COLO668 (cell line): ENCODE results near the gene TRIO.

Experiments used
- DNase-seq: peaks from one replicate; lab custom pipeline; 2025; ENCODE audit not compliant: unreplicated experiment; lab: John Stamatoyannopoulos, UW

TRIO gene

DNA sequence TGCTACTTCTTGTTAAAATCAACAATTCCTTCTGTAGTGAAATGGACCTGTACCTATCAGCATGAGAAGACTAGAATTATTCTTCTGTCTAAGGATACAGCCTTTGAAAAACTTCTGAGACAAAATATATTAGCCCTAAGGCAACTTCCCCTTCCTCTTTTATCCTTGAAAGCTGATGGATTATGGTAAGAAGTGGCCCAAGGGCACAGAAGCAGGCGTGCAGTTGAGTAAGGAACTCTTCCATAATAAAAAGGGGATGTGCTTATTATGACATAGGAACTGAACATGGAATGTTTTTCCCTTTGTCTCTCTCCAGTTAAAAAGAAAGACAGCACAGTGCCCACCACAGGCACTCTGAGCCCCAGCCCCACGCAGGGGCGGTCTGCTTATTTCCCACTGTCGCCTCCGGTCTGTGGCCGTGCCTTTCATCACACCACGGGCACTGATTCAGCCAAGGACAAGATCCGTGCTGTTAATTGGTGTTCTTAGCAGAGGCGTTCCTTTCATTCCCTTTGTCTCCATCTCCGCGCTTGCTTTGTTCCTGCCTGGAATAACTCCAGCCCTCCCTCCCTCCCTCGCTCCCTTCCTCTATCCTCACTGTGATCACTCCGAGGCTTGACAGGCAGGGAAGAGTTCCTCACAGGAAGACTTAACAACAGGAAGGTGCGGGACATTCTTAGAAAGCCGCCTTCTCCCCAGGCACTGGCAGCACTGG, 302.6 kb downstream of the TRIO start:
- no peak for DNase-seq

DNA sequence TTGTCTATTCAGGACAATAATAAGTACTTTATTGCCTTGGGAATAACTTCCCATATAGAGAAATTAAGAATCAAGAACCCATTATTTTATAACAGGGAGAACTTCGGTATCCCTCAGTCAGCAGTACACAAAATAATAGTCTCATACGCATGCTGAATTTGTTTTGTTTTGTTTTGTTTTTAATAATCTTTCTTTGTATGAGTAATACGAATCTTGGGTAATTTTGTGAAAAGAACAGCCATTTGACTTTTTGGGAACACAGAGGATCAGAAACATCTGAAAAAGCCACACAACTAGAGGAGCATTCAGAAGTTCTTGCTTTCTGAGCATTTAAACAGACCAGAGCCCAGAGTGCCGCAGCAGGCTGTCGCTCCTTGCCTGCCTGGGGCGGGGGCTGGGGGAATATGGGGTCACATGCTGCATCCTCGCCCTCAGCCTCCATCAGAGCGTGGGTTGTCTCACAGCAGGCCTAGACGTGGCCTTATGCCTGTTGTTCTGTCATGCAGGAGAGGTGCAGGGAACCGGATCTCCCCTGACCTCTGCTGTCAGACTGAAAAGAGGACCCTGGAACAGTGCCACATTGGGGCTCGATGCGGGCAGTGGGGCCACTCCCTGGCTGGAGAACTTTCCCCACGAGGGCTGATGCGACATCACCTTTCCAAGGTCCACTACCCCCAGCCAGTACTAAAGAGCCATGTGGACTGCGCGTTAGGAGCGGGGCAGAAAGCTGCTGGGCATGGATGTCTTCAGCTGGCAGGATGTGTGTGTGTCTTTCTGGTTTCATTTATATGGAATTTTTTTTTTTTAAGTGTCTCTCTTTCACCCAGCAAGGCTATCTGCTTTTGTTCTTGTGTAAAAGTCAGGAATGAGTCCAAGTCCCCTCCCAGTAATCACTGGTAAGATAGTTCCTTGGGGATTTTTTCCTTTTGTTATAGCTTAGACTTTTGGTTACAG, 305.1 kb downstream of the TRIO start:
- no peak for DNase-seq

DNA sequence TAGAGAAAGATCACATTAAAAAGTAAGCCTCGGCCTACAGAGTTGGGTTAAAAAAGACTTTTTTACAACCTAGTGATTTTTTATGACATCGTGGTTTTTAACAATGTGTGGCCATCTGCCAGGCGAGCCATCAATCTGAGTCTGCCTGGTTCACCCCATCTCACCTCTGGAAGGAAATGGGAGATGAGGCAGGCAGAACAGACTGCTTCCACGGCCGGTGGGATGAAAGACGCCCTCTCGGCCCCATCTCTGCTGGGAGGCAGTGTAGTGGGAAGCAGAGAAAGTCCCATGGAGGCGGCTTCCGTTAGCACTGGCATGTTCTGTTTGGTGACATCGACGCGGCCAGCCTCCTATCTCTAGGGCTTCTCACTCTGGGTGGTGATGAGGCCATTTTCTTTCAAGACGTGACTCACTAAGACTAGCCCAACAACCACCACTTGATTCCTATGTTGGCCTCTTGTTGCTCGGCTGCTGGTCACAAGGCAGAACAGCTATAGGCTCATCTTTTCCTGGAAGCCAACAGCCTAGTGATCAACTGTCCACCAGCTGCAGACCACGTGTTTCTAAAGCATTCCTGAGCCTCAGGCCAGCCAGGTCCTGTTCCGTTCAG, 306.0 kb downstream of the TRIO start:
- DNase-seq, result no peak

DNA sequence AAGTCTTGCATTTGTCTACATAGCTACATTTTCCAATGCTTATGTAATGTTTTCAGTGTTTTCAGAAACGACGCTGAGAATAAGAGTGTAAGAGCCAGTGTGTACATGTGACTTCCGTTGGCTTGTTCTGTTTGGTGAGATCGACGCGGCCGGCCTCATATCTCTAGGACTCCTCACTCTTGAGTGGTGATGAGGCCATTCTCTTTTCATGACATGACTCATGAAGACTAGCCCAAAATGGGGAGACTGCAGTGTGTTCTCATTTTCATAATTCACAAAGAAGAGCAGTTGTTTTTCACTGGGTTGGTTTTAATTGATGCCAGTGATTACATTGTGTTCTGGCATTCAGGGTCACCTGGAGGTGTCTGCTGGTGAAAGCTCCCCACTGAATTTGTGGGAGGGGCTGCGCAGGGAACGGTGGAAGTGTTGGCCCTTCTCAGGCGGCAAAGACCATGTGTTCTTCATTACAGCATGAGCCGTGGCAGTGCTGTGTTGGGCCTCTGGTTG, 306.9 kb downstream of the TRIO start:
- DNase-seq, result no peak

DNA sequence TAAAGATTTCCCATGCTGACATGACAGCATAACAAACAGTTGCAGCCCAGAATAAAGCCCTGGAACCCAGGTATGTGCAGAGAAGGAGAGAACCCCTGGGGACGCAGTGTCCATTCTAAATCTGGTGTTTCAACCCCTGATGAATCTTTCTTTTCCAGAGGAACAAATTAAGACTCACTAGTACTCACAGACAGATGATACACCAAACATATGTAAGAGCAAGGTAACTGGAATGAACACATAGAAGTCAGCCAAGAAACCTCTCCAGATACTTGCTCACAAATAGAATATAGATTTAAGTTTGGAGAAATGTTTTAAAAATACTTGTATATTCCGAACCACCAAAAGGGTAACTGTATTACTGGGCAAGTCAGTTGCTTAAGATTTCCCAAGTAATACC, 307.6 kb downstream of the TRIO start:
- DNase-seq, result no peak

DNA sequence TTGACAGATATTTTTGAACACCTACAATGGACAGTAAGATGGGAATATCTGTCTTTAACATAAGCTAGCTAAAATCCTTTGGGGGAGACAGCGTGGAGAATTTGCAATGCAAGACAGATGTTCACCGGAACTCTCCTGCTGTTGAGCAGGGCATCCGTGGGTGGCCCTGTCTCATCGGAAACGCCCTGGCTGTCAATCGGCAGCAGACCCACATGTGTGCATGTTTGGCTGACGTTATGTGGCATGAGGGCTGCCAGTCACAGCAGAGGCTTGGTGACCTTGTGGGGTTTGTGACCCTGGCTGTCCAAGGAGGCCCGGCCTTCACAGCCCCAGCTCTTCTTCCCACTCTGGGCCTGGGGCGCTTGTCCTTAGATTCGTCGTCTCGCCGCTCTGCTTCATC, 308.7 kb downstream of the TRIO start:
- DNase-seq, result no peak

DNA sequence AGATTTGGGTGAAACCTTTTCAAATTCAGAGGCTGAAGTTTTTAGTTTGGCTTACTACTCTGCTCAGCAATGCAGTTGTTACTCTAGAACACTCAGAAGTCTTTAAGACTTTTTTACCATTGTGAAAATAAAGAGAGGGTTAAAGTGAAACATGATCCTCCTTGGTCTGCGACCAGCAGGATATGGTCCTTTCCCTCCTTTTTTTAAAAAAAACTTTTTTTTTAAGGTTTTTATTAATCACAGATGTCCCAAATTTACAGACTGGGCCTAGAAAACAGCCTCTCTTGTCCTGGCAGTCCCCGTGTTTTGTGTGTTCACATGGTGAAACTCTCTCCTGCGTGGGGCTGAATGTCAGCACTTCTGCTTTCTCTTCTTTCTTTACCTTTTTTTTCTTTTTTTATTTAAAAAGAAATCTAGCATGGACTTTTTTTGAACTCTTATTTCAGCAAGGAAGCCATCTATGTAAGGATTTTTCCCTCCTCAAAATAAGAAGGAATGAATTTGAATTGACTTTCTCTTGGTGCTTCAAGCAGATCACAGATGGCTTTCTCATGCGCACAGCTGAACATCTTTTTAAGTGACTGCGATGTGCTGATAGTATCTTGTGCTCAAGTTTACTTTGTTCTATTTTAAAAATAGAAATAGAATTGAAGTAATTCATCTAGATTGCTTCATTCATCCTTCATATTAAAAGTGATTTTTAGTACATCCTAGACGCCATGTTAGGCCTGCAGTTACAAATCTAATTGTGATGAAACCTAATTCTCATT, 309.7 kb downstream of the TRIO start:
- DNase-seq, result no peak

DNA sequence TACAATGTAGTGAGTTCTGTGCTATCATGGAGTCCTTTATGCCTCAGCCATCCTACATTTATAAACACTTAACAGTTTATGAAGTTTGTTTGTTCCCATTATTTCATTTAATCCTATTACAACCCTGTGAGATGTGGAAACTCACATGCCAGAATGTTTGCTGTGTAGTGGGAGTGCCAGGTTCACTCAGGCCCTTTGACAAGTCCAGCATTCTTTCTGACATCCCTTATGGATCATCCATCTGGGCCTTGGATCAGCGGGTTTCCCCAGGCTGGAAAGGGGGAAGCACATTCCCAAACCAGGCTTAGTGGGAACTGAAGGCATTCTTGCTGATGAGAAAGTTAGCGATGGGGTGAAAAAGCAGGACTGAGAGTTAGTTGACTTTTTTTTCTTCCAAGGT, 310.3 kb downstream of the TRIO start:
- no peak for DNase-seq

DNA sequence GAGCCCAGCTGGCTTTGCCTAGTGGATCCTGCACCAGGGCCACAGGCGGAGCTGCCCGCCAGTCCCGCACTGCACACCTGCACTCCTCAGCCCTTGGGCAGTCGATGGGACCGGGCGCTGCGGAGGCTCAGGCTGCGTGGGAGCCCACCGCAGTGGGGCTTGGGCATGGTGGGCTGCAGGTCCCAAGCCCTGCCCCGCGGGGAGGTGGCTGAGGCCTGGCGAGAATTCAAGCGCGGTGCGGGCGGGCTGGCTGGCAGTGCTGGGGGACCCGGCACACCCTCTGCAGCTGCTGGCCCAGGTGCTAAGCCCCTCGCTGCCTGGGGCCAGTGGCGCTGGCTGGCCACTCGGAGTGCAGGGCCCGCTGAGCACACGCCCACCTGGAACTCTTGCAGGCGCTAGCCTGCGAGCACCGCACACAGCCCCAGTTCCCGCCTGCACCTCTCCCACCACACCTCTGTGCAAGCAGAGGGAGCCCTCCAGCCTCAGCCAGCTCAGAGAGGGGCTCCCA, 312.7 kb downstream of the TRIO start:
- no peak for DNase-seq

DNA sequence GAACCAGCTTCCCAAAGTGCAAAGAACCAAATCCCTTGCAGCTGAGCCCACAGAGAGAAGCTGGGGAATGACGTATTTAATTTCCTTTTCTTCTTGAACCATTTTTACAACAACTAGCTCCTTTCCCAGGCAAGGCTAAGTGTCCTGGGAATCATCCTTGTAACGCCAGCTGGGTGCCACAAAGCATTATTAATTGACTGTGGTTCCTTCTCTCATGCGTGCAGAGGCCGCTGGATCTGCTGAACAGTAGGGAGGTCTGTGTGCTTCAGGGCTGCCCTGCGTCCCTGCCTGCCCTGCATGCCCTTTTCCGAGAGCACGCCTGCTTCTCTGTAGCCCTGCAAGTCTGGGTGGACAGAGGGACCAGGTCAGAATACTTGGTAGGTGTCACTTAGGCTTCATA, 314.3 kb downstream of the TRIO start:
- DNase-seq, result peak; percentile 61

DNA sequence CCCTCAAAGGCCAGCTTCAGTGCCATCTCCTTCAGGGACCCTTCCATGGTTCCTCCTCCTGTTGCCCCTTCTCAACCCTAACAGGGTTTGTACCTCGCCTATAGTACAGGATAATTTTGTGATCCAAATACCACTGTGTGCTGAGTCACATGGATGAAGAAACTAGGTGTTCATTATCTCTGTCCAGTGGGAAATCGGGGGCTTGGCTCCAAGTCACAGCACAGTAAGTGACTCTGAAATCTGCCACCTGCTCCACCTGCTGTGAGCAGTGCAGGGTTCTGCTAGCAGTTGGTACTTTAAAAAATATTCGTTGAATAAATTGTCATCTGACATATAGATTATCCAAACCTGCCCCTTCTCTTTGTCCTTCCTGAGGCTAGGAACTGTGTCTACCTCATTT, 315.3 kb downstream of the TRIO start:
- DNase-seq, result peak; percentile 40

DNA sequence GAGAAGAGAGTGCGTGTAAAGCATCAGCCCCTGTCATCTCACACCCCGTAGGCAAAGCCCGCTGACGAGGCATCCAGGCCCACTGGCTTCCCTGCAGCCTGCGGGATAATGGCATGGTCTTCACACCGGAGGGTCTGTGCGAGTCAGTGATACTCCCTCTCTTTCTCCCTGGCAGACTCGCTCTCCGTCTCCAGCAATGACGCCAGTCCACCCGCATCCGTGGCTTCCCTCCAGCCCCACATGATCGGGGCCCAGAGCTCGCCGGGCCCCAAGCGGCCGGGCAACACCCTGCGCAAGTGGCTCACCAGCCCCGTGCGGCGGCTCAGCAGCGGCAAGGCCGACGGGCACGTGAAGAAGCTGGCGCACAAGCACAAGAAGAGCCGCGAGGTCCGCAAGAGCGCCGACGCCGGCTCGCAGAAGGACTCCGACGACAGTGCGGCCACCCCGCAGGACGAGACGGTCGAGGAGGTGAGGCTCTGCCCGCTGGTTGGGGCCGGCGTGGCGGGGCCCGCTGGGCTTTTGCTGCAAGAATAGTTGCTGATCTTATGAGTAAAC, 317.8 kb downstream of the TRIO start:
- DNase-seq, result no peak

DNA sequence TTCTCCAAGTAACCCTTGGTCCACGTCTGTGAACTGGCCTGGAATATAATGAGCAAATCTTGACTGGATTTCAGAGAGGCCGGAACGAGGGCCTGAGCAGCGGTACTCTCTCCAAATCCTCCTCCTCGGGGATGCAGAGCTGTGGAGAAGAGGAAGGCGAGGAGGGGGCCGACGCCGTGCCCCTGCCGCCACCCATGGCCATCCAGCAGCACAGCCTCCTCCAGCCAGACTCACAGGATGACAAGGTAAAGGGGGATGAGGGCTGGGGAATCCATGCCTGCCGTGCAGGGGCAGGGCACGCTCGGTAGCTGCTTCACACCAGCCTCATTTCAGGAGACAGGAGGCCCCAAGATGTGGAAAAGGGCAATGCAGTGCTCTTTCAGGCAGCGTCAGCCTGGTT, 319.5 kb downstream of the TRIO start:
- no peak for DNase-seq

DNA sequence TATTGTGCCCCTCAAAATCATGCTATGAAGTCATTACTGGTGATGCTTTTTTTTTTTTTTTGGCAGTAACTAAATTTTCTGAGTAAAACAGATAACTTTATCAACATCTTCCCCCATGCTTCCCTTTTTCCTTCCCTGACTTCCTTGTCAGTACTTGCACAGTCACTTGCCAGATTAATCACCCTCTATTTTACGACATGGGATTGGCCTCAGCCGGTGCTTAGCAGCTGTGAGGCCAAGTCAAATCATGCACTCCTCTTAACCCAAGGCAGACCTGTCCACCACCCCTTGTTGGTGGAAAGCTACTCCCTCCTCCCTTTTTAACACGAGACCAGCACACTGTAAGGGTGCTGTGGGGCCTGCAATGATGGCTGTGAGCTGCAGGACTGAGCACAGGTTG, 320.5 kb downstream of the TRIO start:
- DNase-seq, result peak; percentile 47

DNA sequence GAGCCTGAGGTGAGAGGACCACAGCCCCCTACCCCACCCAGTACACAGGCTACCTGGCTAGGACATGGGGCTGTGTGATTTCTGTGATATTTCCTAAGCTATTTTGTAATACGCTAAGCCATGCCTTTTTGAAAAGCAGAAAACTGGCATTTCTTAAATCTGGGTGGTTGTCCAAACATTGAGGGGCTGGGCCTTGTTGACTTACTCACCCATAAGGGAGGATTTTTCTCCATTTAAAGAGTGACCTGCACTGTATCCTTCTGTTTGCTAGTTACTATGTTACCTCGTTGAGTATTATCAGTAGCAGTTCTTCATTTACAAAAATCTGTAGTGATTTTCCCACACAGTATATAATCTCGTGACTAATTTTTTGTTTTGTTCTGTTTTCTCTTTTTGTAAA, 321.0 kb downstream of the TRIO start:
- no peak for DNase-seq

DNA sequence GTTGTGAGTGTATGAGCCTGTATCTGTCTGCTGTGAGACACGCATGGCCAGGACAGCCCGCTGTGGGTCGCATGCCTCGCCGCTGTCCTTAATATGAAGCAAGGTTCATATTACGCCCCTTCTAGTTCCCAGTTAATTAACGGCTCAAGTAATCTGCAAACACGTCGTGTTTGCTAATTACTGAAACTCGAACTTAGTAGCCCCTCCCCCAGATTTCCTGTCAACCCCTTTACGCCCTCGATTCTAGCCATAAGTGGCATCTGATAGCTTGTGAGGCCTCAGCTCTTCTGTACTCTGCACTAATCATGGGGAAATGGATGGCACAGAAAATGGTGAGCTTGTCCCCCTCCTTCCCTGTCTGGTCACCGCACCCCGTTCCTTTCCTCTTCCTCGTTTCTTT, 321.5 kb downstream of the TRIO start:
- DNase-seq, result peak; percentile 55

DNA sequence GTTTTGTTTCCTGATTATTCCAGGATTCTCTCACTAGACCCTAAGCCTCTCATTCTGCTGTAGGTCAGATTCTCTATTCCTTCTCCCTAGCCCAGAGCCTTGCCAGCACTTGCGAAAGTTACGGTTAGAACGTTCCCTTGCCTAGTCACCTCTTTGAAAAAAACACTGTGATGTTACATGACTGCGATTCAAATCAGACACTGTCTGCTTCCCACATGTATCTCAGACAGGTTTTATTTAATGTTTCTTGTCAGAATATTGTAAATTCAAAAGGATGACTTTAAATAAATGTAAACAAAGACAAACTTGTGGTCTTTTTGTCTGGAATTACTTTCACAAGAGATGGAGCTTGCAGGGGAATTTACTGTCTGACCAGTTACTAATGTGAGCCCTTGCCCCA, 322.0 kb downstream of the TRIO start:
- DNase-seq, result no peak

DNA sequence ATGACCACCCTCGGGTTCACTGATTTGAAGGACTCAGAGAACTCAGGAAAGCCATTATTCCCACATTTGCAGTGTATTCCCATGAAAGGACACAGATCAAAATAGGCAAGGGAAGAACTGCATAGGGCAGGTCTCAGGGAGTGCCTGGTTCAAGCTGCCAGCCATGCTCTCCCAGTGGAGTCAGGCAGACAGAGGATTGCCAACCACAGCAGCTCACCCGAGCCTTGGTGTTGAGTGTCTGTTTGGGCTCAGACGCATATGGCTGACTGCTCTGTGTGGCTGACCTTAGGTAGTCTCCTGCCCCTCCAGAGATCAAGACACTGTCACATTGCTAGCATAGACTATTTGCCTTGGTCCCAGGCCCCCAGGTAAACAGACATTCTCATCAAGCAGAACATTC, 322.6 kb downstream of the TRIO start:
- no peak for DNase-seq

DNA sequence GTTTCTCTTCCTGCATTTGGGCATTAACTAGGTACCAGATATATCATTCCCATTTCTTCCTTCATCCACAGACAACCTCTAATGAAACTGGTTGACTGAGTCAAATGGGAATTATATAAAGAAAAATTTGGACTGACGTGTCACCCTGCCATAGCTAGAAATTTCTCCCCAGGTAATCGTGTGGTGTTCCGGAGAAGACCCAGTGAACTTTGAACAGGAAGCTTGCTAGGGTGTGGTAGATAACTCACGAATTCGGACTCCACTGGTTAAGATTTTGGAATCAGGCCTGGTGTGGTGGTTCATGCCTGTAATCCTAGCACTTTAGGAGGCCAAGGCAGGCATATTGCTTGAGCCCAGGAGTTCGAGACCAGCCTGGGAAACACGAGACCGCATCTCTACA, 324.1 kb downstream of the TRIO start:
- no peak for DNase-seq

DNA sequence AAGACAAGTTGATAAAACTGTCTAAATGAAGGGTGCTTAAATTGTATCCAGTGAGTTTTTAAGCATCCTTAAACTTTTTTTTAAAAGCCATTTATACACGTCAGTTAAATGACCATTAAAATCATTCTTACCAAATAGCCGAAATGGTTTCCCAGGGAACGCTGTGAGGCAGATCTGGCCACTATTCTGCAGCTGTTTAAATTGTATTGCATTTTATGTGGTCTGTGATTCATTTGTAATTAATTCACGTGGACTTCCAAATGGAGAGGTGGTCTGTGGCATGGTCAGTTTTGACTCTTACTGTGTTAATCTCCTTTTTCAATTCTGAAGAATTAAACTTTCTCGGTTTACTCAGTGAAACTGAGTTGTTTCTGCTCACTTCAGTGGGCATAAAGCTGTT, 324.7 kb downstream of the TRIO start:
- DNase-seq, result no peak
